Heart left ventricle (tissue), 16 donors: ENCODE data around the gene COL1A1. TPM values are rescaled to one million over a fixed set of nuclear protein-coding genes. Genes with fewer than 3 reads are reported as not detected.
A peak's percentile ranks its signal among the peaks of the same experiment; 100 is the strongest.

ENCODE experiments used
- ATAC-seq, 4 donors: fragments of 200-7000 bp; cut with Tn5 transposase; one replicate each; pipeline ENCODE4 v1.9.1; 2020 to 2022; ENCODE audit warnings: moderate library complexity in 4 of 4, mild to moderate bottlenecking in 3 of 4, moderate number of reproducible peaks in 1 of 4
- DNase-seq, 5 donors: peaks; one replicate each; pipeline ENCODE4 v3.0.0-alpha.2; 2020
- H3K27ac ChIP-seq, 12 donors: fragments of 200-600 bp; sonication (generic) in 4 of 12; one replicate each; pipeline versions ENCODE4 v1.5.0 to v1.8.0; 2016 to 2022; ENCODE audit warnings: mild to moderate bottlenecking in 2 of 12
- H3K27me3 ChIP-seq, 9 donors: fragments of 200-600 bp; sonication (generic) in 2 of 9; one replicate each; pipeline versions ENCODE4 v1.5.1 to v1.8.0; 2016 to 2022; ENCODE audit warnings: mild to moderate bottlenecking in 3 of 9
- H3K36me3 ChIP-seq, 9 donors: fragments of 200-600 bp; sonication (generic) in 2 of 9; one replicate each; pipeline versions ENCODE4 v1.5.0 to v1.8.0; 2018 to 2022; ENCODE audit warnings: mild to moderate bottlenecking in 2 of 9
- H3K4me1 ChIP-seq, 12 donors: fragments of 200-600 bp; sonication (generic) in 4 of 12; one replicate each; pipeline versions ENCODE4 v1.5.0 to v1.8.0; 2016 to 2022; ENCODE audit warnings: mild to moderate bottlenecking in 3 of 12
- H3K4me3 ChIP-seq, 12 donors: fragments of 200-600 bp; sonication (generic) in 4 of 12; one replicate each; pipeline versions ENCODE4 v1.5.0 to v1.8.0; 2017 to 2022; ENCODE audit warnings: mild to moderate bottlenecking in 9 of 12, moderate library complexity in 4 of 12
- H3K9me3 ChIP-seq, 12 donors: fragments of 200-600 bp; sonication (generic) in 4 of 12; one replicate each; pipeline versions ENCODE4 v1.5.0 to v1.8.0; 2016 to 2022; ENCODE audit warnings: mild to moderate bottlenecking in 1 of 12
- POLR2A ChIP-seq, 2 donors: fragments of 450-650 bp; IDR thresholded peaks; one replicate each; pipeline ENCODE4 v1.6.1; 2017; ENCODE audit warnings: antibody characterized with exemption in 2 of 2, mild to moderate bottlenecking in 2 of 2, moderate library complexity in 2 of 2
- WGBS, 4 donors: extraction: QIAGEN DNeasy Blood & Tissue Kit in 2 of 4; methylation state at CpG; one replicate each; pipeline versions ENCODE4 v1.1.5 to v1.1.7; 2013 to 2018; 5-methylcytosine and 5-hydroxymethylcytosine counted together
- intact Hi-C, 10 donors: fragments of 100-400 bp; cut with DNase I; formaldehyde crosslinking; loops; one replicate each; pipeline versions ENCODE4 v1.11.1 to v1.14.2; 2022
- polyA plus RNA-seq, 2 donors: library from polyadenylated mRNA; stranded (reverse); fragments of 200-250 nt; gene quantifications; one replicate each; pipeline ENCODE4 v1.2.3, GENCODE V29; 2013
- total RNA-seq, 9 donors: library from RNA; depleted of rRNA in 2 of 9; stranded (reverse); fragments of >200 nt in 2 of 9; fragmentation: NEBNext Ultra II Directional in 3 of 9; extraction: Animal tissue kit (Norgen Biotek cat#: 25700) in 3 of 9; gene quantifications; one replicate each; pipeline versions ENCODE4 v1.1.0 to v1.2.4, GENCODE V29; 2016 to 2023
- TF ChIP-seq, protein P1 (sequence below), 12 donors: fragments of 200-600 bp; sonication (generic) in 4 of 12; IDR thresholded peaks; one replicate each; pipeline versions ENCODE4 v1.5.0 to v1.8.0; 2018 to 2022; ENCODE audit warnings: antibody characterized with exemption in 12 of 12, mild to moderate bottlenecking in 5 of 12
- donor health status: ischemic (EF 13 %, LVEDD 7.1; RV severe dilation, severe dysfunction).
- donor health status: healthy with polysubstance abuse.
- donor health status: DM: no; HTN: yes; CAD: no.
- donor health status: DM: no; HTN: no; CAD: no.
- donor health status: ischemic (EF 25% LVEDD 6.9; RV normal size, moderate dysfunction).
- donor health status: ischemic (EF 25% LVEDD 5.7; RV mildly dilated, moderate dysfunction).
- donor health status: healthy.
- donor health status: DM: yes; HTN: yes; CAD: no.
- donor health status: ischemic (EF 35%, LVEDD 5.7; RV mildly dilated, moderate dysfunction).
- donor health status: nonischemic (EF 11% LVEDD 7.7; RV severe dilation, severe dysfunction).
- donor health status: DM: yes; HTN: yes; CAD: no.
- donor health status: PGD.
- donor health status: ischemic (EF 29% LVEDD 5.4; RV normal size, mild dysfunction).
- donor health status: nonischemic (EF 23%, LVEDD 6.1; RV moderate dilation, normal function).

The COL1A1 gene
- total and polyA plus RNA-seq, 11 donors, result 10.2 to 897 (median 55.4) TPM

GRCh38 chr17:50205963-50206505, 4.6 kb upstream of the COL1A1 start:
- TF ChIP-seq, protein P1, sequence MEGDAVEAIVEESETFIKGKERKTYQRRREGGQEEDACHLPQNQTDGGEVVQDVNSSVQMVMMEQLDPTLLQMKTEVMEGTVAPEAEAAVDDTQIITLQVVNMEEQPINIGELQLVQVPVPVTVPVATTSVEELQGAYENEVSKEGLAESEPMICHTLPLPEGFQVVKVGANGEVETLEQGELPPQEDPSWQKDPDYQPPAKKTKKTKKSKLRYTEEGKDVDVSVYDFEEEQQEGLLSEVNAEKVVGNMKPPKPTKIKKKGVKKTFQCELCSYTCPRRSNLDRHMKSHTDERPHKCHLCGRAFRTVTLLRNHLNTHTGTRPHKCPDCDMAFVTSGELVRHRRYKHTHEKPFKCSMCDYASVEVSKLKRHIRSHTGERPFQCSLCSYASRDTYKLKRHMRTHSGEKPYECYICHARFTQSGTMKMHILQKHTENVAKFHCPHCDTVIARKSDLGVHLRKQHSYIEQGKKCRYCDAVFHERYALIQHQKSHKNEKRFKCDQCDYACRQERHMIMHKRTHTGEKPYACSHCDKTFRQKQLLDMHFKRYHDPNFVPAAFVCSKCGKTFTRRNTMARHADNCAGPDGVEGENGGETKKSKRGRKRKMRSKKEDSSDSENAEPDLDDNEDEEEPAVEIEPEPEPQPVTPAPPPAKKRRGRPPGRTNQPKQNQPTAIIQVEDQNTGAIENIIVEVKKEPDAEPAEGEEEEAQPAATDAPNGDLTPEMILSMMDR (IDR thresholded peaks at IDR 0.05), result no peak
- TF ChIP-seq POLR2A (IDR thresholded peaks at IDR 0.05), result no peak
- H3K27me3 ChIP-seq, result peaks cover 0 to 50% (median 15%) of the 10 kb centered on the region in 9 donors
- peak overlapping the region in 10 of 12 donors; percentile 26 to 95 (median 60) for H3K27ac ChIP-seq
- 84 to 91% (median 86%) methylated on average over 7 of the region's 7 CpGs for WGBS, 4 donors
- DNase-seq (peak in 2 of 5 donors; percentile 3 to 12), ATAC-seq (no peak)
- intact Hi-C loops, result no loop called here
- no peaks in the 10 kb centered on the region for H3K9me3 ChIP-seq
- peaks cover 0 to 65% (median 27%) of the 10 kb centered on the region in 12 donors for H3K4me1 ChIP-seq
- H3K4me3 ChIP-seq, result no peak overlapping the region
- H3K36me3 ChIP-seq, result no peaks in the 10 kb centered on the region

DNA sequence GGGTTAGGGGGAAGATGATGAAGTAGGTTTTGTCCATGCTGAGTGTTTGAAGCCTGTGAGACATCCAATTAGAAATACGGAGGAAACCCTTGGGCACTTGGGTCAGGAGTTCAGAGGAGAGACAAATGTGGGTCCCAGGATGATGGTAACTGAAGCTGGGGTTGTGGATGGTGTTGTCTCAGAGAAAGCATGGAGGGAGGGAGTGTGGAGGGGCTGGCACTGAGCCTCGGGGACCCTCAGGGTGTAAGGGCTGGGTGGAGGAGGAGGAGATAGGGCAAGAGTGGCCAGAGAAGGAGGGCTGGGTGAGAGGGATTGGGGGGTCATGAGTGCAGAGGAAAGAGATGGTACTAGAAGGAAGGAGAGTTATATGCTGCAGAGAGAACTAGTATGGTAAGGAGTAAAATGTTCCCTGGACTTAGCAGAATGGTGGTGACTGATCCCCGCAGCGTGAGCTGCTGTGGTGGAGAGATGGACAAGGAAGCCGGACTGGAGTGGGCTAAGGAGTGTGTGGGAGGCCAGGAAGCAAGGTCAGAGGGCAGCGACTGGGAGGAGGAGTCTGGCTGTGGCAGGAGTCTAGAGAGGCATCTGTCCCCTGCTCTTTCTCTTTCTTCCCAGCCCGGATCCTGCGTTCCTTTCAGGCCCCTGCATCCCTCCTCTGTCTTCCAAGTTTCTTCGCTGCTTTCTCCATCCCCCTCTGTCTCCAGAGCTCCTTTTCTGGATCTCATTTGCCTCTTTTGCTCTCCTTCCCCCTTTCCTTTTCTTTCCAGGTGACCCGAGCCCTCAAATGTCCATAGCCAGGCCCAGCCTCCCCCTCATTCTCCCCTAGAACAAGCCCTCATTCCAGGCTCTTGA, 3.9 kb upstream of the COL1A1 start:
- intact Hi-C loops, result no loop called here
- peaks cover 0 to 59% (median 26%) of the 10 kb centered on the region in 12 donors for H3K4me1 ChIP-seq
- no peaks in the 10 kb centered on the region for H3K36me3 ChIP-seq
- no peak for TF ChIP-seq POLR2A (IDR thresholded peaks at IDR 0.05)
- TF ChIP-seq, protein P1 (IDR thresholded peaks at IDR 0.05), result no peak
- H3K4me3 ChIP-seq, result no peak overlapping the region
- H3K9me3 ChIP-seq, result no peaks in the 10 kb centered on the region
- 45 to 61% (median 52%) methylated on average over 10 of the region's 10 CpGs for WGBS, 4 donors
- DNase-seq (peak in 4 of 5 donors; percentile 55 to 61 (median 58)), ATAC-seq (no peak)
- peak overlapping the region in 10 of 12 donors; percentile 26 to 95 (median 60) for H3K27ac ChIP-seq
- H3K27me3 ChIP-seq, result peaks cover 0 to 49% (median 18%) of the 10 kb centered on the region in 9 donors

DNA sequence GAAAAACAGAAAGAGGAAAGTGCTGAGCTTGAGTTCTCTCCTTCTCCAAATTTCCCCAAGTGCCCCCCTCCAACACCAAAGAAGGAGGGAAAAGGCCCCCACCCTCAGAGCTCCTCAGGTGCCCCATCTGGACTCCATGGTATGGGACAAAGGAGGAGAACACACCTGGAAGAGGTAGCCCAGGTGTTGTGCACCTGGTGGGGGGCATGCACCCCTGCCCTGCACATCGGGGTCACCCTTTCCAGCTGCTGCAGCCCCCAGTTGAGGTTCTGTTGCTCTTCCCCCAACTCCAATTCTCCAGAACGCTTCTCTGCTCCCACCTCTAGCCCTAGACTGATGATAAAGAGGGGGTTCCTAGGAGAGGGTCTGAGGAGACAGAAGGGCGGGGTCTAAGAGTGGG, 3.0 kb upstream of the COL1A1 start:
- Histone ChIP-seq H3K27ac (peak overlapping the region in 2 of 12 donors; percentile 69 to 95), H3K4me1 (peaks cover 0 to 59% (median 25%) of the 10 kb centered on the region in 12 donors), H3K4me3 (no peak overlapping the region), H3K27me3 (peaks cover 0 to 49% (median 18%) of the 10 kb centered on the region in 9 donors), H3K9me3 (no peaks in the 10 kb centered on the region), H3K36me3 (peaks cover 0 to 3% (median 0%) of the 10 kb centered on the region in 9 donors)
- DNase-seq (no peak), ATAC-seq (no peak)
- intact Hi-C loops, result no loop called here
- WGBS, 4 donors, result 76 to 92% (median 85%) methylated on average over 3 of the region's 3 CpGs
- TF ChIP-seq, protein P1 (IDR thresholded peaks at IDR 0.05), result no peak
- no peak for TF ChIP-seq POLR2A (IDR thresholded peaks at IDR 0.05)
